ENCODE measurements around the gene RER1.
A peak's percentile ranks its signal among the peaks of the same experiment; 100 is the strongest.

The RER1 gene

GRCh38 chr1:2391041-2391930 lies at the start of gene RER1, which contains the start of gene MORN1:
TSS of gene RER1 (plus strand) at chr1:2391841. CDS start at chr1:2395791, 3,950 bp downstream.
TSS of gene MORN1 (minus strand) at chr1:2391554. CDS start at chr1:2391533, 21 bp downstream.
- DNase-seq (ENCODE audit: low read depth) = peak; percentile 96

- no peak for DNase-seq (ENCODE audit: low read depth)
Observed at GRCh38 chr1:2342384-2343022, 49.1 kb upstream of the RER1 start.

GRCh38 chr1:2343023-2343935 lies 48.4 kb upstream of the RER1 start:
- DNase-seq (ENCODE audit: low read depth) = no peak

GRCh38 chr1:2344121-2344681 lies 47.4 kb upstream of the RER1 start:
- no peak for DNase-seq (ENCODE audit: low read depth)

GRCh38 chr1:2344744-2345296 lies 46.8 kb upstream of the RER1 start:
- DNase-seq (ENCODE audit: low read depth) = no peak

GRCh38 chr1:2345297-2346075 lies 46.2 kb upstream of the RER1 start:
- DNase-seq (ENCODE audit: low read depth) = no peak

- no peak for DNase-seq (ENCODE audit: low read depth)
Observed at GRCh38 chr1:2346691-2347408, 44.8 kb upstream of the RER1 start.

GRCh38 chr1:2347409-2347785 lies 44.2 kb upstream of the RER1 start:
- no peak for DNase-seq (ENCODE audit: low read depth)

GRCh38 chr1:2347896-2348295 lies 43.7 kb upstream of the RER1 start:
- DNase-seq (ENCODE audit: low read depth) = no peak

GRCh38 chr1:2348346-2349325 lies 43.0 kb upstream of the RER1 start:
- no peak for DNase-seq (ENCODE audit: low read depth)

- no peak for DNase-seq (ENCODE audit: low read depth)
Observed at GRCh38 chr1:2349806-2350205, 41.8 kb upstream of the RER1 start.

- no peak for DNase-seq (ENCODE audit: low read depth)
Observed at GRCh38 chr1:2350501-2350900, 41.1 kb upstream of the RER1 start.

- DNase-seq (ENCODE audit: low read depth) = no peak
Observed at GRCh38 chr1:2350911-2351655, 40.6 kb upstream of the RER1 start.

- no peak for DNase-seq (ENCODE audit: low read depth)
Observed at GRCh38 chr1:2351723-2352122, 39.9 kb upstream of the RER1 start.

GRCh38 chr1:2352341-2352896 lies 39.2 kb upstream of the RER1 start:
- no peak for DNase-seq (ENCODE audit: low read depth)

- DNase-seq (ENCODE audit: low read depth) = no peak
Observed at GRCh38 chr1:2352897-2353550, 38.6 kb upstream of the RER1 start.
